Frontal cortex (tissue), 4 donors: Measurements from ENCODE around the gene STAP2. TPM values are rescaled to one million over a fixed set of nuclear protein-coding genes. Genes with fewer than 3 reads are reported as not detected.

ENCODE experiments used
- DNase-seq, 2 donors: peaks; one replicate each; pipeline ENCODE4 v3.0.0; 2012; ENCODE audit warnings: low spot score in 2 of 2
- FAIRE-seq: peaks from 2 replicates; lab custom pipeline; 2012; peaks lifted over from hg19 to GRCh38; lab: Jason Lieb, UNC
- total RNA-seq: library from RNA; depleted of rRNA; stranded (reverse); fragments of >200 nt; gene quantifications from one replicate; pipeline ENCODE4 v1.2.3, GENCODE V29; 2014
- donor health status: control.
- donor health status: control.
- donor health status: control.

STAP2 gene, protein sequence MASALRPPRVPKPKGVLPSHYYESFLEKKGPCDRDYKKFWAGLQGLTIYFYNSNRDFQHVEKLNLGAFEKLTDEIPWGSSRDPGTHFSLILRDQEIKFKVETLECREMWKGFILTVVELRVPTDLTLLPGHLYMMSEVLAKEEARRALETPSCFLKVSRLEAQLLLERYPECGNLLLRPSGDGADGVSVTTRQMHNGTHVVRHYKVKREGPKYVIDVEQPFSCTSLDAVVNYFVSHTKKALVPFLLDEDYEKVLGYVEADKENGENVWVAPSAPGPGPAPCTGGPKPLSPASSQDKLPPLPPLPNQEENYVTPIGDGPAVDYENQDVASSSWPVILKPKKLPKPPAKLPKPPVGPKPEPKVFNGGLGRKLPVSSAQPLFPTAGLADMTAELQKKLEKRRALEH
- total RNA-seq: 0.82 TPM

DNA sequence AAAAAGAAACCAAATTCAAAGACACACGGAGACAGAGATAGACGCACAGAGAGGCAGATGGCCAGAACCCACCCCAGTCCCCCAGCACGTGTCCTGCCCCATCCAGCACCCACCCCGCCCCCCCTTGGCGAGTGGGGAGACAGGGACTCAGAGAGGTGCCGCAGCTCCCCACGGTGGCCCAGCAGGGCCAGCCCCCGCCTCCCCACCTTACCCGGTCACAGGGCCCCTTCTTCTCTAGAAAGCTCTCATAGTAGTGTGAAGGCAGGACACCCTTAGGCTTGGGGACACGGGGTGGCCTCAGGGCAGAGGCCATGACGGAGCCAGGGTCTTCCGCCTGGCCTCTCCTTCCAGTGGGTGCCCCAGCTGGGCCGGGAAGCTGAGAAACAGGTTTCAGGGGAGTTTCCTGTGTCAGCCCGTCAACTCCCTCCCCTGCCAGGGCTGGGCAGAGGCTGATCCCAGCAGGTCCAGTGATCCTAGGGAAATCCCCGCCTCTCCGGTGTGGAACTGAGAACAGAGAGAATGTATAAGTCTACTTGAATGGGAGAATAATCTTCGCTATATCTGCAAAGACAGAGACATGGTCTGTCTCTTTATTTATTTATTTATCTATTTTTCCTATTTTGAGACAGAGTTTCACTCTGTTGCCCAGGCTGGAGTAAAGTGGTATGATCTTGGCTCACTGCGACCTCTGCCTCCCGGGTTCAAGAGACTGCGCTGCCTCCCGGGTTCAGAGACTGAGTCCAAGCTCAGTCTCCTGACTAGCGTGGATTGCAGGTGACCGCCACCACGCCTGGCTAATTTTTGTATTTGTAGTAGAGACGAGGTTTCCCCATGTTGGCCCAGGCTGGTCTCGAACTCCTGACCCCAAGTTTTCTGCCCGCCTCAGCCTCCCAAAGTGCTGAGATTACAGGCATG is at the start of gene STAP2:
Gene STAP2, minus strand, starts transcription at position 387 of the 915 bp plus-strand sequence. Its CDS starts 74 bp downstream, at position 313.
- FAIRE-seq: no peak
- no peak for DNase-seq

DNA sequence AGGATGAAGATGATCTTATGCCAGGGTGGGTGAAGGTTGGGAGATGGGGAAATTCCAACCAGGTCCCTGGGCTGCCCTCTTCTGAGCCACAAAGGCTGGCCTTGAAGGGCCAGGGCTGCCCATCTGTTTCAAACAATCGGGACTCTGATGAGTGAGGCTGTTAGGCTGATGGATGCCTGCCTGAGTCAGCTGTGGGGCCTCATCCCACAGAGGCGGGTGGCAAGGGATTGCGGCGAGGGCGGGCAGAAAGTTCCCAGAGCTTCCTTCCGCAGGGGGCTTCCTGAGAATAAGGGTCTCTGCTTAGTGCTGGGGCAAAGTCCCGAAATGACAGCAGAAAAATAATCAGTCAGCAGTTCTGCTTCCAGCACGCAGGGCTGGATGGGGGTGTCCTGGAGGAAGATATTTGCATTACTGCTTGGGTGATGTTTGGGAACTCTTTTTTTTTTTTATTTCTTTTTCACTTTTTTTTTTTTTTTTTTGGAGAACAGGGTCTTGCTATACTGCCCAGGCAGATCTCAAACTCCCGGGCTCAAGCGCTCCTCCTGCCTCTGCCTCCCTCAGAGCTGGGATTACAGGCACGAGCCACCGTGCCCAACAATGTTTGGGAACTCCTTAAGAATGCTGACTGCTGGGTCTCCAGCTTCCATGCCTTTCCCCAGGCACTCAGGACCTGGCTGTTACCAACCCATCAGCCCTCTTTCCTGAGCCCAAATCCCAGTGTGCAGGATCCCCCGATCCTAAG is 47.6 kb upstream of the STAP2 start:
- FAIRE-seq: no peak
- DNase-seq: peak in 1 of 2 donors; percentile 65

DNA sequence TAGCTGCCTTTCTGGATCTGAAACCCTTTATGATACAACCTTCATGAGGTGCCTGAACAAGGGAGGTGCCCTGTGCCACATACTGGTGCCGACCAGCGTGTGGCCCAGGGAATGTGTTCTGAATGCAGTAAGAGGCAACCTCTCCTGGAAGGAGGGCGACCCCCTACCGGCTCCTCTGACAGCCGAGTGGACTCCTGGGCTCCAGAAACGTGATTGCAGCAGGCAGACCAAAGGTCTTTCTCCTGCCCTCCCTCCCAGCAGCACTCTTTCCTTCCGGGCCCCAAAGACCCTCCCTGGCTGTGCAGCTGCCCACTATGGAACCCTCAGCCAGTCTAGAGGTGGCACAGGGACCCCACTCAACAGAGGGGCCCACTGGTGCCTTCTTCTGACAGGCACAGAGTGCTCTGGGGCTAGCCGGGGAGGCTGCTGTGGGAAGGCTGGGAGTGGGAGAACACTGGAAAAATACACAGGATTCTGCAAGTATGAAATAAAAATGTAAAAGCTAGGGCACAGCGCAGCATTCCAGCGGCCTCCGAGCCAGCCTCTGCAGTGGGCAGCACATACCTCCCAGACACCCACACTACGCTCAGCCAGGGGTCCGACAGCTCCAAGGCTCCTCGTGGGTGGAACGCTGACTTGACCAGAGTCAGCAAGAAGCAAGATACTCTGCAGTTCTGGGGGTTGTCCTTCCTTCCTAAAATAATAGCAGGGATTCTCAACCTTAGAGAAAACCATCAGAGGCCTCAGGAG is 46.8 kb upstream of the STAP2 start:
- FAIRE-seq (no peak), DNase-seq (no peak)

DNA sequence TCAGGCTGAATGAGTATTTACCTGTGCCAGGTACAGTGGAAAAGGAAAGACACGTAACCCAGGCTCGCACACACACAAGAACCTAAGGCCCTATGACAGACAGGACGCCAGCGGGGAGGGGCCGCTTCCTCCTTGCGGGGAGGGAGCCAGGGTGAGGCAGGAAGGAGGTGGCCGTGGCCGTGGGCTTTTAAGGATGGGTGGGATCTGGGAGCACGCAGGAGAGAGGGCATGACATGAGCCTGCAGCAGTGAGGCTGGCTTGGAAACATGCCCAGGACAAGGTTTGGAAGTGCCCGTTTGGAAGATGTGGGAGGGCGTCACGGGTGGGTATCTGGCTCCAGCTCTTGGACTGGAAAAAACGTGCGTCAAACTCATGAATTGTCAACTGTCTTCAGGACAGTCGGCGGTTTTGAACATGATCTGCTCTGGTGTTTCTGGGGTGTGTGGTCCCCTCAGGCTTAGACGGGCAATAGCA is 41.7 kb upstream of the STAP2 start:
- DNase-seq: no peak

DNA sequence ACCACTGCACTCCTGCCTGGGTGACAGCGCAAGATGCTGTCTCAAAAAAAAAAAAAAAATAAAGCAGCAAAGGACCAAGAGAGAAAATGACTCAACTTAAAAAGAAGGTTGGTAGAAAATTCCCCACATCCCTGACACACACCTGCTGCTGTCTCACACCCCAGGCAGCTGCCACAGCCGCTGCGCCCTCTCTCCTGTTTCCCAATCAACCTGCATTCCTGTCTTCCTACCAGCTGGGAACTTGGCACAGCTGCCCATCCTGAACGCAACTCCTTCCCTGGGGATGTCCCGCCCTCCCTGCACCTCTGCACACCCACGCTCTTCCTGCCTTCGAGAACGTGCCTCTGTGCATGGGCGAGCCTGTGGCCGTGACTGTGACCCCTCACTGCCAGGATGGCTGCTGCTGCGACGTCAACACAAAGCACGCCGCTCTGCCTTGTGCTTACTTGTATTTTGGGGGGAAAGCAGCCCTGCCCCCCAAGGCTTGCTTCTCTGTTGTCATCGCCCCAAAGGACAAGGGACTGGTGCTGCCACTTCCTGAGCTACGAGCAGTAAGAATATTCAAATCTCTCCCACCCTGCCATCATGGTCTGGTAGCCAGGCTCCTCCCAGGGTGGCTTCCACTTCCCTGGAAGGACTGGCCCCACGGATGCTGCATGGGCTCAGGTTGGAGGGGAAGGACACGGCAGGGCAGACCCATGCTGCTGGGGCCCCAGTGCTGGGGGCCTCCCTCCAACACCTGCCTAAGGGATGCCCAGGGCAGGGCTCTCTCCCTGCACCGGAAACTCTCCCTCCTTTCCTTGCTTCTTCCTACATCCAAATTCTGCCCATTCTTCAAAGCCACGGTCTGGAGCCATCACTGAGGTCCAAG is 41.0 kb upstream of the STAP2 start:
- DNase-seq (no peak), FAIRE-seq (no peak)

More for the DNA sequence above, 41.7 kb upstream of the STAP2 start:
- FAIRE-seq: no peak

DNA sequence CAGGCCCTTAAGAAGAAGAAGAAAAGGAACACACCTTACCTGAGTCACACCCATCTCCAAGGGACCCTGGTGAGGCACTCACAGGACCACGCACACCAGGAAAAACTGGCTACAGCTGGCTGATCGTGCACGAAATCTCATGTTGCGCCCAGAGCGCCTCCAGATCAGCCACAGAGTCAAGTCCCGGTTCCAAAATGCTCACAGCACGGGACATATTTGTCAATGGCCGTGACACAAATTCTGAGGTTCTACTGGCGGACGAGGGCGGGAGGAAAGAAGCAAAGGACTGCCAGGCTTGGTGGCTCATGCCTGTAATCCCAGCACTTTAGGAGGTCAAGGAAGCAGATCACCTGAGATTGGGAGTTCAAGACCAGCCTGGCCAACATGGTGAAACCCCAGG is 40.3 kb upstream of the STAP2 start:
- FAIRE-seq: no peak

DNA sequence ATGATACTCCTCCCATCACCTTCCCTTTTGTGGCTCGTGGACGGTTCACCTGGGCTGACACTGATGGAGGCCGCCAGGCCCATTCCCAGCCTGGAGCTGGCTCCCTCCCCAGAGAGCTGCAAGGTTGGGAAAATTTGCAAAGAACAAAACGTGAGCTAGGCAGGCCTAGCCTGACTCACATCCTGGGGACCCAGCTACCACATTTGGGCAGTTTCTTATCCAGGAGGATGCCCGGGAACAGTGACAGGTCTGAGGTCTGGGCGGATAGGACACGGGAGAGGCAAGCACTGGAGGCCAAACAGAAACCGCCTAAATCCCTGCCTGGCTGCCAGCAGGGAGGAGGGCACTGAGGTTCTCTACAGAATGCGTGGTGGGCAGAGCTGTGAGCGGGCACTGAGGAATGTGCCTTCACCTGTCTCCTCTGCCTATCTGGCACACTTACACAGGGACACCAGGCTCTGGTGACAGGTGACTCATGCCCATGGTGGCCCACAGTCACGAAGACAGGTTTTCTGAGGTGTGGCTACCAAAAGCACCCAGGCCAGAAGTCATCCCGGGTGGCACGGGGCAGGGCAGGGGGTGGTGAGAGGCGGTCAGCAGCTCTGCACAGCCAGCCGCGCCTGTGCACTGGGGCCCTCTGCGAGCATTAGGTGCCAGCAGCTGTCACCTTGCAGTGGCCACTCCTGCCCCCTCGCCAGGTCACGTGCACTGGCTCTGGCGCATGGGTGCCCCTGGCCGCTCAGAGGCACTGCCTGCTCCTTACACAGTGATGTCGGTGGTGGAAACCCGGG is 38.6 kb upstream of the STAP2 start:
- FAIRE-seq: no peak

More for the DNA sequence above, 40.3 kb upstream of the STAP2 start:
- DNase-seq: no peak

DNA sequence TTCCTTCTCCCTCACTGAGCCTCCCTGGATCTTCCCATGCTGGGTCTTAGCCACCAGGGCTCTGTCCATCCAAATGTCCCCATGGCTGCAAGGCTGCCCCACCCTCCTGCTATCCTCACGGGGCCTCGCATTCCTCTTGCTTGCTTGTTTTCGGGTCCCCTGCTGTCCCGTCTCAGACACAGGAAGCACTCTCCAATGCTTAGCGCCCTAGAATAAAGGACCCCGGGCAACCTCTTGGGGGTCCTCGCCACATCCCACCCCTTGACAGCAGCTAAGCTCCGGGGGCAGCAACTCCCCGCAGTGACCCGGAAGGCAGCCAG is 38.0 kb upstream of the STAP2 start:
- FAIRE-seq (no peak), DNase-seq (no peak)

More for the DNA sequence above, 38.6 kb upstream of the STAP2 start:
- DNase-seq: no peak

DNA sequence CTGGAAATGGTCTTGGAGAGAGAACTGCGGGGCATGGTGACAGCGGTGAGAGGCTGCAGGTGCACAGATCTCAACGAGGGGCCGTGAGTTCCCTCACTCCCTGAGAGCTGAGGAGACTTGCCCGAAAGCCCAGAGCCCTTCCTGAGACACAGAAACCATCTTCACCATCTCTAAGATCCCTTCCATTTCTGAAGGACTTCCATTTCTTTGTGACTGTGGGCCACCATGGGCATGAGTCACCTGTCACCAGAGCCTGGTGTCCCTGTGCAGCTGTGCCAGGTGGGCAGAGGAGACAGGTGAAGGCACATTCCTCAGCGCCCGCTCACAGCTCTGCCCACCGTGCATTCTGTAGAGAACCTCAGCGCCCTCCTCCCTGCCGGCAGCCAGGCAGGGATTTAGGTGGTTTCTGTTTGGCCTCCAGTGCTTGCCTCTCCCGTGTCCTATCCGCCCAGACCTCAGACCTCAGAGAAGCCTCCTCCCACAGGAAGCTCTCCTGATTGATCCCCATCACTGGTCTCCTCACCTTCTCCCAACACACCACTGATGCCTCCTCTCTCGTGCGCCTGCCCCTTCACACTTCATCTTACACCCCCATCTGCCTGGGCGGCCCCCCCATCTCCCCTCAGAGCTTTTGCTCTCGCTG is 37.5 kb upstream of the STAP2 start:
- no peak for DNase-seq
- no peak for FAIRE-seq

DNA sequence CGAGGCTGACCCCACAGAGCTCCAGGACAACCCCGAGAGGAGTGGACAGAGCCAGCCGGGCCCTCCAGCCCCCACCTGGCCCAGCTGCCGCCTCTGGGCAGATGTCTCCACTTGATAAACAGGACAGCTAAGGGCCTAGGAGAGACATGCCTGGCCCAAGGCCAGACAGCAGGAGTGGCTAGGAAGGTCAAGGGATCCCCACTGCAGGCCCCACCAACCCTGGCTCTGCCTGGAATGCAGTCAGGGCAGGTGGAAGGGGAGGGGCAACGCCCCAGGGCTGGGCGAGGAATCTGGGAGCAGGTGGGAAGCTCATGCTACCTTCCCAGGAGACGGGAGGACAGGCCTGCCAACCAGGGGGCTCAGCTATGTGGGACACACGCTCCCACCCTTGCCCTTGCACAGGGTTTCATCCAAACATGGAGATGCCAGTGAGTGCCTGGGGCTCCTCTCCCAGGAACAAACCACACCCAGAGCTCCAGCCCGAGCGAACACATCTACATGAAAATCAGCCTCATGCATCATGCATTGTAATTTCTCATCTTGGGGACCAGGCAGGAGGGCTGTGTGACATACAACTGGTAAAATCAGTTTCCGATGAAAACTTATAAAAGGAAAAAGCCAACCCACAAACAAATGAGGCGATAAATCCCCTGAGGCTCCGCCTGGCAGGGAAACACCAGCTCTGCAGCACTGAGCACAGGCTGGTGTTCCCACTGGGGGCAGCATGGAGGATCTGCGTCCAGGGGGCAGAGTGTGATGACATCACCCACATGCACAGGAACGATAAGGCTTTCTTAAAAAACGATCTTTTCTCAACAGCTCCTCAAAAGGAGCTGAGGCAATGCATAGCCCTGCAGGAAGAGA is 36.8 kb upstream of the STAP2 start:
- FAIRE-seq (no peak), DNase-seq (no peak)

DNA sequence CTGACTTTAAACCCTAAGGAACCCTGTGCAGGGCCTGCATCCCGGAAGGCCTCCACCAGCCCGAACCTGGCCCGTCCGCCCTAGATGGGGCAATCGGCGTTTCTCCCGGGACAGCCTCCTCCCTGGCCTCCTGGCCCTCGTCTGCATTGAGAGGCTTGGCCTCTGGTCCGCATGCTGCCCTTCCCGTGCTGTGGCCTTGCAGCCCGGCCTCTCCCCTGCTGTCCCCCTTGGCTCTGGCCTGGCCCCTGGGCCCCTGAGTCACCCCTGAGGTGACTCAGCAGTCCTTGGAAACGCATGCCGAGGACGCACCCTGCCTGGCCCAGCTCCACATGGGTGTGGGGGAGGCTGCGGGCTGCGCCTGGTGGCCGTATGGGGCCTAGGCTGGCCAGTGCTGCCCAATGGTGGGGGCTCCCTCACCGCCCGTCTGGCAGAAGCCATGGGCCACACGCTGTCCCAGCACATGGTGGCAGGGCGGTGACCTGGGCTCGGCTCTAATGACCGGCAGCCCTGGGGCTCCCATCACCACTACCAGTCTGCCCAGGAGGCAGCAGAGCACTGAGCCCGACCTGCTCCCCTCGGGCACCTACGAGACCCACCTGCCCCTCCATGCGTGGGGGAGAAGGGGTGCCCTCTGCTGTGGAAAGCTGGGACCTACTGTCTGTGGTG is 36.0 kb upstream of the STAP2 start:
- FAIRE-seq (no peak), DNase-seq (no peak)

DNA sequence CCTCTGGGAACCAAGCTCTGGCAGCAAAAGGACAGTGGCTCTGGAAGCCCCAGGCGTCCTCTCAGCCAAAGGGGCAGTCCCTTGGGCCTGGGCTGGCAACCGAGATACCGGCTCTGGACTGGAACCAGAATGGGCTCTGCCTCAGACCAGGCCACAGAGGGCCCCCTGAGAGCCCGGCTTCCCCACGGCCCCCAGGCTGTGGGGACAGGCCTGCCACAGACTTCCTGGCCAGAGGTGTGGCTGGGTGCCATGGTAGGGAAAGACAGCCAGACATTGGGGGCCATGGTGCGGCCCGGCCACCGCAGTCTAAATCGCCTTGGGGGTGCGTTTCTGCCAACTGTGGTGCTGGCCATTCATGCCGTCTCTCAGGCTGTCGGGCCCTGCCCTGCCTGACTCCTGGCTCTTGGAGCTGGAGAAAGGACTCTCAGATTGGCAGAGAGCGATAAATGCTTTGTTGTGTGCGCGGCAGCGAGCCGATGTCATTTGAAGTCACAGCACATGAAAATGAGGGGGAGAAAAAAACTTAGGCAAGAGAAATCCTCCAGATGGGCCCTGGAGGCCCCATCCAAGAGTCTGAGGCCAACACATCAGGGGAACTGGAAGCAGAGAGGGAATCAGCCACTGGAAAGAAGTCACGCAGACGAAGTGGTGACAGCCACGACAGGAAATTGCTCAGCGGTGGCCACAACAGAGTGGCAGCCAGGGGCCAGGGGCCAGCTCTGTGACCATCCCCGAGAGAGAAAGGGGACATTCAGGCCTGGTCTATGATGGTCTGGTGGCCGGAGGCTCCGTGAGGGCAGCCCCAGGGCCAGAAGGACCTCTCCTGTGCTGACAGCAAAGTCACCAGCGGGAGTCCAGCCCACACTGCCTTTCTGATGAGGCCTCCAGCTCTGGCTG is 35.2 kb upstream of the STAP2 start:
- FAIRE-seq: no peak
- no peak for DNase-seq

DNA sequence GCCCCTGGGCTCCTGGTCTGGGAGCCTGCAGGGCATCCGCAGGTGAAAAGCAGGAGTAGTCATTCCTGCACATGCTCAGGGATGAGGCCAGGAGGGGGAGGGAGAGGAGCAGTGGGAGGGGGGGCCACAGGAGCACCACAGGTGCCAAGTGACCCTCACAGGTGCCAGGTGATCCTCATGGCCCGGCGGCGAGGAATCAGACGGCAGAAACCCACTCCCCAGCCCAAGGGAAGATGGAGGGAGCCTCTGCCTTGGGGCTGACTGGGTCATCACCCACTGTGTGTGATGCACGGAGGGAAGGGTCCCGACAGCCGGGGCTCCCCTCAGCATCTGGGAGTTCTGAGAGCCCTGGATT is 34.4 kb upstream of the STAP2 start:
- DNase-seq (no peak), FAIRE-seq (no peak)

DNA sequence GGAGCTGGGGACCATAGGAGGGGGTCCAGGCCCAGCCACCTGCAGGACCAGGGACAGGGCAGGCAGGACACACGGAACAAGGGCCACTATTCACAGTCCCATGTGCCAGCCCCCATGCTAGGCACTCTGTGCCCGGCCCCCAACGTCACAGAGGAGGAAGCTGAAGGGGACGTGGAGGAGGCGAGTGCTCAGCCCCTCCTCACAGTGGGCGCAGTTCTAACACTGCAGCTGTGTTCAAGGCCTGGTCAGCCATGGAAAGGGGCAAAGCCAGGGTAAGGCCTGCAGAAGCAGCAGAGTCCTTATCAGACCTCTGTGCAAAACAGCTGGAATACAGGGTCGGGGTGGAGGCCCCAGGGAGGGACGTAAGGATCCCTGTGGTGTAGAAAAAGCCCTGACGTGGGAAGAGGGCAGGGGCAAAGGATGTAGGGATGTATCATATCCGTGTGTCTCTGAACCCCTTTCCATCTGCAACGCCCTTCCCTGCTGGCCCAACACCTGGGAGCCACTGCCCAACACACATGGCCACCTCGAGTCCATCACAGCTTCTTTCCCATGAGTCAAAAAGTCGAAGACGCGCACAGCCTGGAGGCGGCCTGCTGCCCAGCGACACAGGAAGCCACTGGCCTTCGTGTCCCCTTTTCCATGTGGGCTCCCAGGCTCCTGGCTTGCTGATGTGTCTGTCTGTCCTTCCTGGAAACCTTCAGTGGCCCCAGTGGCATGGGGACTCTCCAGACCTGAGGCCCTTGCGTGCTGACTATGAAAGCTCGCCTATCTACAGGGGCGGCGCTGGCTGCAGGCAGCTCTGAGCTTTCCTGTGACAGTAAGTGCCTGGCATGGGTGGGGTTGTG is 33.8 kb upstream of the STAP2 start:
- no peak for FAIRE-seq
- DNase-seq: no peak
